HG03280 (cell line): ENCODE results near the gene ITPK1.

Experiments
- ATAC-seq: cut with Tn5 transposase; IDR thresholded peaks from one replicate; pipeline ENCODE4 v1.9.1; 2021; ENCODE audit warnings: mild to moderate bottlenecking, moderate library complexity; ENCODE audit not compliant: unreplicated experiment

Gene ITPK1

GRCh38 chr14:92906420-92906819 lies 209.3 kb downstream of the ITPK1 start:
- ATAC-seq: no peak

- no peak for ATAC-seq
Observed at GRCh38 chr14:92905667-92906066, 210.1 kb downstream of the ITPK1 start.

- ATAC-seq: no peak
Observed at GRCh38 chr14:92903359-92903758, 212.4 kb downstream of the ITPK1 start.

- ATAC-seq: no peak
Observed at GRCh38 chr14:92902726-92903125, 213.0 kb downstream of the ITPK1 start.

- no peak for ATAC-seq
Observed at GRCh38 chr14:92902191-92902590, 213.5 kb downstream of the ITPK1 start.

GRCh38 chr14:92900660-92901059 lies 215.1 kb downstream of the ITPK1 start:
- no peak for ATAC-seq

- ATAC-seq: no peak
Observed at GRCh38 chr14:92898566-92899131, 217.1 kb downstream of the ITPK1 start.

- ATAC-seq: no peak
Observed at GRCh38 chr14:92897922-92898565, 217.7 kb downstream of the ITPK1 start.

- ATAC-seq: no peak
Observed at GRCh38 chr14:92895352-92895878, 220.3 kb downstream of the ITPK1 start.

GRCh38 chr14:92892589-92892988 lies 223.1 kb downstream of the ITPK1 start:
- no peak for ATAC-seq

- no peak for ATAC-seq
Observed at GRCh38 chr14:92890830-92891588, 224.7 kb downstream of the ITPK1 start.

GRCh38 chr14:92888896-92889295 lies 226.8 kb downstream of the ITPK1 start:
- no peak for ATAC-seq

GRCh38 chr14:92887157-92887556 lies 228.6 kb downstream of the ITPK1 start:
- ATAC-seq: no peak
